ENCODE measurements around the gene TGDS.

TGDS gene

DNA sequence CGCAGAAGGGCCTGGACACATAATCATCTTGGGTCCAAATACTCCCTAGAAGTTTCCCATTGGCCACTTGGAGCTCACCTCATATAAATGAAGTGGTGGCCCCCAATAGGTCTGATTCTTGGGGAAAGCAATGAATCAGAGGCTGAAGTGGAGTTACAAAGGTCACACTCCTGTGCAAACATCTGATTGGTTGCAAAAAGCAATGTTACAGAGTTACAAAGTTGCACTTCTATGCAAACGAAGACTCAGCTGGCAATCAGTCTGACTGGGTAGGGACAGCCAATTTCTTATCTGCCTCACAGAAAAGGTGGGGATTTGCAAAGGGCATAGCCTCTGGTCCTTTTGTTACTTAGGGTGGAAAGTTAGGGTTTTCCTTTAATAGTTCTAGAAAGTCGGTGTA lies 3.9 kb upstream of the TGDS start:
- no peak for DNase-seq

DNA sequence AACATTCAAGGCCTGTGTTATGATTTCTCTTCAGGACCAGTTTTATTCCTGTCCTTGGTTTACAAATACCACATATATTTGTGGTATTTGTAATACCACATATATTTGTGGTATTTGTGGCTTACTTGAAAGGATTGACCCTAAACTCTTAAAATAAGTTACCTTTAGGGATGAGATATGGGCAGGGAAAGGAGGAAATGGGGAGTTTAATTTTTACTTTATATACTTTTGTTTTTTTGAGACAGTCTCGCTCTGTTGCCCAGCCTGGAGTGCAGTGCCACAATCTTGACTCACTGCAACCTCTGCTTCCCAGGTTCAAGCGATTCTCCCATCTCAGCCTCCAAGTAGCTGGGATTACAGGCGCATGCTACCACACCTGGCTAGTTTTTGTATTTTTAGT lies 2.3 kb upstream of the TGDS start:
- no peak for DNase-seq

GRCh38 chr13:94596575-94596971 lies 621 bp upstream of the TGDS start:
- DNase-seq = no peak

- DNase-seq = no peak
Measured at GRCh38 chr13:94595001-94595949, 677 bp downstream of the TGDS start.

DNA sequence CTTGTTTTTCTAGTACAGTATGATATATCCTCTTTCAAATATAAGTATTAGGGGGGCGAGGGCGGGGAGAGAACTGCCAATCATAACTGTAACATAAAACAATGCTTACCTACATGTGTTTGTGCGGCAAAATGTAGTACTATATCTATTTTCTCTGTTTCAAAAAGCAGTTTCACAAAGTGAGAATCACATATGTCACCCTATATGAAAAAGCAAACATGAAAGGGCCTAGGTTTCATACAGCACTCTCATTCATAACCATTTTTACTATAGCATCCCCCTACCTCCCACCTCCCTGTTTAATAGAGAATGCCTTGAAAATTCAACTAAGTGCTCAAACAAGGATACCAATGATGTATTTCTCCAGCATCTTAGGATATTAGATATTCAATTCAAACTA lies 5.2 kb downstream of the TGDS start:
- DNase-seq = no peak

- no peak for DNase-seq
Measured at GRCh38 chr13:94588541-94588940, 7.4 kb downstream of the TGDS start.

DNA sequence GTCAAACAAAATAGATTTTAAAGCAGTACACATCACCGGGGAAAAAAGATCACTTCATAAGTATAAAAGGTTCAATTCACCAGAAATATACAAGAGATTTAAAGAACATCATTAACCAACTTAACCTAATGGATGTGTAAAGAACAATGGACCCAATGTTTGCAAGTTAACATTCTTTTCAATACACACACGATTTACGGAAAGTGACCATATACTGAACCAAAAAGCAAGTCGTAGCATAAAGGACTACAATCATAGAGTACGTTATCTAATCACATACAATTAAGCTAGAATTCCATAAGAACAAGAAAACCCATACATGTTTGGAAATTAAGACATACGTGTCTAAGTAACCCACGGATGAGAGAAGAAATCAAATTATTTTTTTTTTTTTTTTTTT lies 9.6 kb downstream of the TGDS start:
- no peak for DNase-seq

DNA sequence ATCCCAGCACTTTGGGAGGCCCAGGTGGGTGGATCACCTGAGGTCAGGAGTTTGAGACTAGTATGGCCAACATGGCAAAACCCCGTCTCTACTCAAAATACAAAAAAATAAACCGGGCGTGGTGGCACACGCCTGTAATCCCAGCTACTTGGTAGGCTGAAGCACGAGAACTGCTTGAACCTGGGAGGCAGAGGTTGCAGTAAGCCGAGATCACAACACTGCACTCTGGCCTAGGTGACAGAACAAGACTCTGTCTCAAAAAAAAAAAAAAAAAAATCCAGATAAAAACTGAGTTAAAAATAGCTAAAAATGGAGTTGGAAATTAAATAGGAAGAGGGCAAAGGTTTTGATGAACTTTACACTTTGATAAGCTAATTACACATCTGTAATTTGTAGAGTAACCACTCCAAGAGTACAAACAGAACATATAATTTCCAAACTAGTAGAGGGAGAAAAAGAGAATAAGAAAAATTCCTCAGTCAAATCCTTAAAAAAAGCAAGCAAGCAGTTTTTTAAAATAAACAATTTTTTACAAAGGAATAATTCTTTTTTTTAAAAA lies 10.3 kb downstream of the TGDS start:
- DNase-seq = no peak

DNA sequence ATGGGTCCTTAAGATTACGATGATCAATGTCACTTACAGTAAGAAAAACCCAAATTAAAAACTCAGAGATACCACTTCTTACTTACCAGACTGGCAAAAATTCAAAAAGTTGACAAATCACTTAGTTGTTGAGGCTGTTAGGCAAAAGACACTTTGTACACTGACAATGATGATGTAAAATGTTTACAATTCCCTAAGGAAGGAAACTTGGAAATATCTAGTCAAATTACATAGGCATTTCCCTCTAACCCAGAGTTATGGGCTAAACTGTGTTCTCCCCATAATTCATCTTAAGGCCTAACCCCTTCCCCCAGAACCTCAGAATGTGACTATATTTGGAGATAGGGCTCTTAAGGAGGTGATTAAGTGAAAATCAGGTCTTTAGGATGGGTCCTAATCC lies 12.0 kb downstream of the TGDS start:
- DNase-seq = no peak

GRCh38 chr13:94579063-94579462 lies 16.9 kb downstream of the TGDS start:
- no peak for DNase-seq

- no peak for DNase-seq
Measured at GRCh38 chr13:94569615-94570014, 26.3 kb downstream of the TGDS start.

GRCh38 chr13:94568443-94568842 lies 27.5 kb downstream of the TGDS start:
- DNase-seq = no peak

- no peak for DNase-seq
Measured at GRCh38 chr13:94567581-94567980, 28.4 kb downstream of the TGDS start.

DNA sequence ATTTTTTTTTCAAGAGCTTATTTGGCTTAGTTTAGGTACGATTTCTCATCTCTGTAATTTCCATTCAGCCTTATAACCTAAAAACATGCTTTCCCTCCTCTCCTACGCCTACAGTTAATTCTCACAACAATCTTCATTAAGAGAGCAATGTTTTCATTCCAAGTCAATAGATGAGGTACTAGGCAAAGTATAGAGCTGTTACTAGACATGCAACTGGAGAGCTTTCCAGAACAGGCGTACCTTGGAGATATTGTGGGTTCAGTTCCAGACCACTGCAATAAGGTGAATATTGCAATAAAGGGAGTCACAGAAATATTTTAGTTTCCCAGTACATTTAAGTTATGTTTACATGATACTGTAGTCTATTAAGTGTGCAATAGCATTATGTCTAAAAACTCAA lies 34.8 kb downstream of the TGDS start:
- DNase-seq = no peak

DNA sequence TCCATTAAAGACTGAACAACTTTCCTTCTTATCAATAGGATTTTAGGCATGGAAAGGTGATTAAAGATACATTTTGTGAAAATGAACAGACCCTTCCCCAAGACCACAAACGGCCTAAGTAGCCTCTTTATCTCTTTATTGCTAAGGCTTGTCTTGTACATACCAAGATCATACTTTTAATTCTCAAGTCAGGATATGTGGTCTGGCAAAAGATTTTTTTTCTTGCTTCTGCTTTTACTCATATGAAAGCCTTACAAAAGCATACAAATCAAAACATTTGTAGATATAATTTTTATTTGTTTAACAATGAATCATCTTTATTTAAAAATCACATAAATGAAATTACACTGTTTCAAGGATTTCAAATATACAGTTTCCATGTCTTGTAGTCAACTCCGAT lies 35.8 kb downstream of the TGDS start:
- no peak for DNase-seq

GRCh38 chr13:94559222-94559795 lies 36.6 kb downstream of the TGDS start:
- DNase-seq = no peak

GRCh38 chr13:94558716-94559115 lies 37.2 kb downstream of the TGDS start:
- no peak for DNase-seq

- DNase-seq = no peak
Measured at GRCh38 chr13:94557684-94558235, 38.2 kb downstream of the TGDS start.

- no peak for DNase-seq
Measured at GRCh38 chr13:94556621-94557020, 39.3 kb downstream of the TGDS start.

DNA sequence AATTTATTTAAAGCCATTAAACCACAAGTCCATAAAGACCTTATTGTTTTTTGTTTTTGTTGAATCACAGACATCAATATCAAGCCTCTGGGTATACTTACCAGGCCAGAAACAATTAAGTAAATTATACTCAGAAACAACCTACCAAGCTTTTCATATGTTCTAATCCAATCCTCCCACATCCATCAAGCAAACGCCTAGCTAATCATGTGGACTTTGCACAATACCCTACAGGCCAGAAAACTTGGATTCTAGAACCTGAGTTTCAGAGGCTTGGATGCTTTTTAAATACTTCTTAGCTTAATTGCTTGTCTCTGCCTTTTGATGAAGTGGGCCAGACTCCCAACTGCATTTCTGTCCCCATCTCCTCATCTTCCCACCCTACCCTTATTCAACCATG lies 39.9 kb downstream of the TGDS start:
- DNase-seq = no peak

DNA sequence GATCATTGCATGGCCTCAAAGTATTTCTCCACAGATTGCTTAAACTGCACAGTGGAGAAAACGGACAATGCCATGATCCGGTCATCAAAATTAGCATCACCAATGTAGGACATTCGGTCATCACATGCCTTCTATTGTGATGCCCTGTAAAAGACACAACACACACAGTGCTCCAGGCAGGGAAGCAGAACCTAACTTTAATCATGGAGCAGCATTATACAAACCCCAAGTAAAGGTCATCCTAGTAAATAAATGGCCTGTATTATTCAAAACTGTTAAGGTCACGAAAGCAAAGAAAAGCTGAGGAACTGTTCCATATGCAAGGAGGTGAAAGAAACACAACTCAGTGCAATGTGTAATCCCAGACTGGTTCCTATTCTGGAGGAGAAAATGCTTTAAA lies 42.2 kb downstream of the TGDS start:
- DNase-seq = no peak

GRCh38 chr13:94552095-94552494 lies 43.9 kb downstream of the TGDS start:
- no peak for DNase-seq

GRCh38 chr13:94550062-94550738 lies 45.8 kb downstream of the TGDS start:
- DNase-seq = no peak
